NCI-H748 treated with DMSO at 0.1 percent for 48 hours (cell line): ENCODE data around the gene S100A4.
"Not testable (repeated sequence)": the region's sequence is repeated elsewhere in the genome, so short reads cannot be mapped to it uniquely, and the experiment has no call there.

ENCODE experiments used
- DNase-seq: peaks from one replicate; lab custom pipeline; 2025; lab: John Stamatoyannopoulos, UW

The S100A4 gene

GRCh38 chr1:153545067-153546055 lies at the start of gene S100A4:
TSS of gene S100A4 (minus strand) at chr1:153545806. CDS start at chr1:153544794, 1,012 bp downstream.
- DNase-seq, result peak; percentile 86

GRCh38 chr1:153592748-153593147 lies 47.1 kb upstream of the S100A4 start:
- DNase-seq, result no peak

DNA sequence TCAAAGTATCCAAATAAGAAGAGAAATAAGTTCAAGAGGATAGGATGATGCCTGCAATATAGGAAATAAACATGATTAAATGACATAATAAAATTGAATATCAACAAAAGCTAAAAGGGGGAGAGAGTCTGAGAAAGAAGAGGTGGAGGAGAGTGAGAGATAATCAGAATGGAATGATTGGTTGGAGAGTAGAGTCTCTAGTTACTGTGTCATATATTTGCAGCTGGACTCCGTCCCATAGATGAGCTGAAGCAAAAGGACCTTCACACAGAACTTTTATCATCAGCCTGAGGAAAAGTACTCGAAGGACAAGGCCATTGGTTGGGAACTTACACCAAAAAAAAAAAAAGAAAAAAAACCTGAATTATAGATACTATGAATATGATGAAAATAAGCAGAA lies 42.9 kb upstream of the S100A4 start:
- DNase-seq, result no peak

GRCh38 chr1:153588033-153588432 lies 42.4 kb upstream of the S100A4 start:
- not testable (repeated sequence) for DNase-seq

GRCh38 chr1:153587314-153587713 lies 41.7 kb upstream of the S100A4 start:
- DNase-seq, result no peak

GRCh38 chr1:153586347-153586746 lies 40.7 kb upstream of the S100A4 start:
- no peak for DNase-seq

- DNase-seq, result no peak
Measured at GRCh38 chr1:153585006-153585405, 39.4 kb upstream of the S100A4 start.

DNA sequence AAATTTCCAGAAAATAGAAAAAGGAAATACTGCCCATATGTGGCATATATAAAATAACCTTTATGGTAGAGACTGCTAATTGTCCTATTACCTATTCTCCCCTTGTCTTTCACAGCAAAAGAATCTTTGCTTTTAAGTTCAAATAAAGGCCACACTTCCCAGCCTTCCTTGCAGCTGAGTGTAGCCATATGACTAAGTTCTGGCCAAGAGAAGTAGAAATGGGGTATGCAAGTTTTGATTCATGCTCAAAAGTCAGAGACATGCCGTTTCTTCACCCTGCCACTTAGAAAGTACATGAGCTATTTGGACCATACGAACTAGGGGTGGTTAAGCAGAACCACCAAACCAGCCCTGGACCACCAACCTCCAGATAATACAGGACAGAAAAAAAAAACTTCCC lies 38.4 kb upstream of the S100A4 start:
- DNase-seq, result no peak

- not testable (repeated sequence) for DNase-seq
Measured at GRCh38 chr1:153583514-153583913, 37.9 kb upstream of the S100A4 start.

DNA sequence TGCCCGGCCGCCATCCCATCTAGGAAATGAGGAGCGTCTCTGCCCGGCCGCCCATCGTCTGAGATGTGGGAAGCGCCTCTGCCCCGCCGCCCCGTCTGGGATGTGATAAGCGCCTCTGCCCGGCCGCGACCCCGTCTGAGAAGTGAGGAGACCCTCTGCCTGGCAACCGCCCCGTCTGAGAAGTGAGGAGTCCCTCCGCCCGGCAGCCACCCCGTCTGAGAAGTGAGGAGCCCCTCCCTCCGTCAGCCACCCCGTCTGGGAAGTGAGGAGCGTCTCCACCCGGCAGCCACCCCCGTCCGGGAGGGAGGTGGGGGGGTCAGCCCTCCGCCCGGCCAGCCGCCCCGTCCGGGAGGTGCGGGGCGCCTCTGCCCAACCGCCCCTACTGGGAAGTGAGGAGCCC lies 37.2 kb upstream of the S100A4 start:
- DNase-seq, result not testable (repeated sequence)

DNA sequence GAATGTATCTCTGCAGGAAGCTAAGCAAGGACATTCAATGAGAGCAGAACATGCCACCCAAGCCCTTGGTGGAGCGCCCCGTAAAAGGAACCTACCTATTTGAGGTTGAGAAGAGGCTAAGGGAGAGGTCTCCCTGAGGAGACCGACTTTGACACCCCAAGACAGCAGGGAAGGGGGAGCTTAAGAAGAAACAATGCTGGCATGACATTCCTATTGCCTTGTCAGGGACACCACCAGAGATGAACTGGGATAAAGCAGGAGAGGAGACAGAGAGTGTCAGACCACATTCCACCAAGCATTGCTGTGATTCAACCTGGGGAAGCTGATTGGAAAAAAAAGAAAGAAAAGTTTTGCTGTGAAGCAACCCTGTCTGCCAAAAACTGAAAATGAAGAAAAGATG lies 33.3 kb upstream of the S100A4 start:
- no peak for DNase-seq

- DNase-seq, result no peak
Measured at GRCh38 chr1:153578490-153578889, 32.9 kb upstream of the S100A4 start.

DNA sequence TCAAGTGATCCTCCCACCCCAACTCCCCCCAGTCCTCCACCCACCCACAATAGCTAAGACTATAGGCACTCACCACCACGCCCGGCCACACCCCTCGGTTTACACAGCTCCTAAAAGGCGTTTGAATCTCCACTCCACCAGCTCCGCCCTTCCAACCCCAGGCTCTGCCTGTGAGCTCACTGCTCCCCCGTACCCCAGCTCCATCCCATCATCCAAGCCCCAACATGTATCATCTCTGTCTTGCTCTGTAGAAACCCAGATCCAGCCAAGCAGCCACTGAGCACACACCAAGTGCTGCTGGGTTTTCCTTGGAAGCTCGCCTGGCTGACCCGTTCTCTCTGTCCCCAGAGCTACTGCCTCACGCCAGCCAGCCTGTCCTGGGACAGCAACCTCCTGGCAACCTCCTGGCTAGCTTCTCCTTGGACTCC lies 32.0 kb upstream of the S100A4 start:
- DNase-seq, result no peak

DNA sequence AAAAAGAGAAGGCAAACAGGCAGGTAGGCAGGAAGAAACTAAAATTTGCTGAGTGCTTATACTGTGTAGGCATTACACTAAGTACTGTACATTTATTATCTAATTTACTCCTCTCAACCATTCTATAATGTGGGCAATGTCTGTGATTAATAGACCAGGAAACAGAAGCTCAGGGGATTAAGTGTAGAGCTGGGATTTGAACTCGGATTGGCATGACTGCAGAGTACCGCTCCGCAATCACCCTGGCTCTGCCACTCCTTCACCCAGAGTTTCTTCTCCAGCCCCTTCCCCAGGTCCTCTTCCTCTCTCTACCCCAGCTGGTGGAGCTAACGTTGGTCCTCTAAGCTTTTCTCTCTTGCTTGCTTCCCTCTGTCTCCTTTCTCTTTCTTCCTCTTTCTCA lies 31.5 kb upstream of the S100A4 start:
- no peak for DNase-seq

GRCh38 chr1:153575497-153575896 lies 29.9 kb upstream of the S100A4 start:
- not testable (repeated sequence) for DNase-seq

DNA sequence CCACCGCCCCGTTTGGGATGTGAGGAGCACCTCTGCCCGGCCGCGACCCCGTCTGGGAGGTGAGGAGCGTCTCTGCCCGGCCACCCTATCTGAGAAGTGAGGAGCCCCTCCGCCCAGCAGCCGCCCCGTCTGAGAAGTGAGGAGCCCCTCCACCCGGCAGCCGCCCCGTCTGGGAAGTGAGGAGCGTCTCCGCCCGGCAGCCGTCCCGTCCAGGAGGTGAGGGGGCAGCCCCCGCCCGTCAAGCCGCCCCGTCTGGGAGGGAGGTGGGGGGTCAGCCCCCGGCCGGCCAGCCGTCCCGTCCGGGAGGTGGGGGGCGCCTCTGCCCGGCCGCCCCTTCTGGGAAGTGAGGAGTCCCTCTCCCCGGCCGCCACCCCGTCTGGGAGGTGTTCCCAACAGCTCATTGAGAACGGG lies 29.5 kb upstream of the S100A4 start:
- not testable (repeated sequence) for DNase-seq

DNA sequence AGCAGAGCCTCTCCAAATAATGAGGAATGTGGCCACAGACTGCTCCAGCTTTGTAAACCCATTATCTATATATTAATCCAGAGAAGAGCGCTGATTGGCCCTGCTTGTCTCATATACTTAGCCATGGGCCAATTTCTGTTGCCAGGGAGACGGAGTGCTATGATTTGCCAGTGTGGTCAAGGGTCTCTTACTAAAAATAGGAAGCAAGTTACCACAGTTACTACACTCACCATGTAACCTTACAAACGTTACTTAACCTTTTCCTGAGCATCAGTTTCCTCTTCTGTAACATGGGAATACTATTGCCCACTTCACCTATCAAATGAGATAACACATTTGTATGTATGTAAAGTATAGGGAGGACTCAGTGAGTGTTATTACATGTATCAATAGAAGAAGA lies 27.7 kb upstream of the S100A4 start:
- no peak for DNase-seq

DNA sequence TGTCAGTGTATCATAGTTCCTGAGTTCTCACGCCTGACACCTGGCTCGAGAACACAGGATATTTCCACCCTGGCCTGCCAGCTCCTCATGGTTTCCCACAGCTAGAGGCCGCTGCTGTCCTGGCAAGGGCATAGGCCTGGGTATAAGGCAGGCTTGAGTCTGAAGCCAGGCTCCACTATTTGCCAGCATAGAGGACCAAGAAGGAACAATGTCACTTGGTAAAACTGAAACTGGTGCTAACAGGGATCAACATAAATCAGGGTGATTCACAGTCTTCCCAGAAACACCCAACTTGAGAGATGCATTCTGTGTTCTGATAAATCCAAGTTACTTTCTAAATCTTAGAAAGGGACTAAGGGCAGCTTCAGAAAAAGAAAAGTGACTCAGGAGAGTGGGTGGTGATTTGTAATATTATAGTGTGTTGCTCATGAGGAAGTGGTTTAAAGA lies 27.0 kb upstream of the S100A4 start:
- DNase-seq, result peak; percentile 16

DNA sequence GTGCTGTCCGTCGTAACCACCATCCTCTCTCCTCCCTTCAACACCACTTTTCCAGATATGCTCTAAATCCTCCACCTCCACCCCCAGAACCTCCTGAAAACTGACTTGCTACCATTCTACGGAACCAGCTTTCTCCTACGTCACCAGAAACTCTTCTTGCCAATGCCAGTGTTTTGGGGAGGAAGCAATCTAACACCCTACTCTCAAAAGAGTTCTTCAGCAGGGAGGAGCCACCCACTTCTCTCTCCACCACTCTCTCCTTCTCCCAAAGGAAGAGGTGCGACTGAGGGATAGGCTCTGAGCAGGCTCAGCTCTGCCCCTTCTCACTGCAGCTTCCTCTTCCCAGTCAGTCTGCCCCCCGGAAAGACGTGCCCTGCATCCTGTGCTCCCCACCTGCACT lies 26.1 kb upstream of the S100A4 start:
- no peak for DNase-seq

DNA sequence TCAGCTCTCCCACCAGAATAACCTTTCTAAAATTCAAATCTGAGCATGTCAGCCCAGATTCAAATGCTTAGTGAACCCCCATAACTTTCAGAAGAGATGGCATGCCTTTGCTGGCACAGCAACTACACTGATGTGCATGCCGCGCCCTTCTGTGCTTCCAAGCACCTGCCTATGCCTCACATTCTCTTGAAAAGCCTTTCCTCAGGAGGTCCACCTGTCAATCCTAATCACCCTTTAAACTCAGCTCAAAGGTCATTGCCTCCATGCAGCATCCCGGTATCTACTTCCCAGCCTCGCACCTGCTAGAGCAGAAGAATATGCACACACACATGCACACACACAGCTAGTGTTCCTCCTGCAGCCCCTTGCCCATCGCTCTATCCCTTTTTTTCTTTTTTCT lies 25.3 kb upstream of the S100A4 start:
- no peak for DNase-seq

GRCh38 chr1:153569465-153569864 lies 23.9 kb upstream of the S100A4 start:
- DNase-seq, result no peak

GRCh38 chr1:153568367-153569099 lies 22.9 kb upstream of the S100A4 start:
- DNase-seq, result peak; percentile 78
